Fibroblast of the aortic adventitia (primary cell): ENCODE data around the gene MIPEP. TPM values are rescaled to one million over a fixed set of nuclear protein-coding genes. Genes with fewer than 3 reads are reported as not detected.
"Not testable (repeated sequence)": the region's sequence is repeated elsewhere in the genome, so short reads cannot be mapped to it uniquely, and the experiment has no call there.

ENCODE experiments used
- DNase-seq: peaks from one replicate; pipeline ENCODE4 v3.0.0-alpha.2; 2010; ENCODE audit warnings: low read depth
- H3K4me3 ChIP-seq: 2 replicates; pipeline ENCODE4 v1.5.1; 2011; ENCODE audit warnings: low read depth, mild to moderate bottlenecking, control low read depth, low read length, moderate library complexity
- CTCF ChIP-seq: IDR thresholded peaks from 2 replicates; pipeline ENCODE4 v1.5.1; 2011; ENCODE audit warnings: mild to moderate bottlenecking, low read length, control low read depth, inconsistent platforms; ENCODE audit not compliant: insufficient read depth
- total RNA-seq: library from RNA; depleted of rRNA; stranded (reverse); fragments of >200 nt; gene quantifications from 2 replicates; pipeline ENCODE4 v1.2.3, GENCODE V29; 2012; ENCODE audit warnings: low replicate concordance

MIPEP gene
- total RNA-seq, 1 donor: 28.1 TPM

GRCh38 chr13:23752111-23753001, 136.8 kb downstream of the MIPEP start:
- peak; percentile 15 for DNase-seq
- no peak overlapping the region for H3K4me3 ChIP-seq
- no peak for TF ChIP-seq CTCF

GRCh38 chr13:23751195-23751594, 138.0 kb downstream of the MIPEP start:
- DNase-seq: no peak
- no peak overlapping the region for H3K4me3 ChIP-seq
- no peak for TF ChIP-seq CTCF

GRCh38 chr13:23750383-23751121, 138.6 kb downstream of the MIPEP start:
- TF ChIP-seq CTCF: no peak
- DNase-seq: no peak
- H3K4me3 ChIP-seq: no peak overlapping the region

GRCh38 chr13:23749288-23749873, 139.8 kb downstream of the MIPEP start:
- no peak for TF ChIP-seq CTCF
- DNase-seq: no peak
- no peak overlapping the region for H3K4me3 ChIP-seq

GRCh38 chr13:23748109-23748990, 140.8 kb downstream of the MIPEP start:
- no peak for DNase-seq
- no peak for TF ChIP-seq CTCF
- H3K4me3 ChIP-seq: no peak overlapping the region

- H3K4me3 ChIP-seq, DNase-seq: not testable (repeated sequence)
Measured at GRCh38 chr13:23746141-23746540, 143.1 kb downstream of the MIPEP start.
